H9 (cell line): Measurements from ENCODE around the gene LGALS14. TPM values are rescaled to one million over a fixed set of nuclear protein-coding genes. Genes with fewer than 3 reads are reported as not detected.
A peak's percentile ranks its signal among the peaks of the same experiment; 100 is the strongest.

ENCODE experiments used
- DNase-seq: peaks from one replicate; pipeline ENCODE4 v3.0.0-alpha.2; 2017
- H2AFZ ChIP-seq: one replicate; pipeline ENCODE4 v1.6.1; 2013; ENCODE audit warnings: mild to moderate bottlenecking, low read length, control low read depth, moderate library complexity
- H2AK5ac ChIP-seq: 2 replicates; pipeline ENCODE4 v1.6.1; 2013; ENCODE audit warnings: low read length, control low read depth, mixed read lengths; ENCODE audit not compliant: insufficient read length
- H2BK120ac ChIP-seq: one replicate; pipeline ENCODE4 v1.6.1; 2013; ENCODE audit warnings: low read depth, mild to moderate bottlenecking, low read length, control low read depth, inconsistent platforms; ENCODE audit not compliant: poor library complexity, severe bottlenecking
- H2BK12ac ChIP-seq: 2 replicates; pipeline ENCODE4 v1.6.1; 2013; ENCODE audit warnings: low read length, control low read depth, mixed read lengths, low read depth; ENCODE audit not compliant: insufficient read length
- H2BK15ac ChIP-seq: 2 replicates; pipeline ENCODE4 v1.6.1; 2013; ENCODE audit warnings: low read depth, low read length, control low read depth
- H2BK20ac ChIP-seq: one replicate; pipeline ENCODE4 v1.6.1; 2013; ENCODE audit warnings: low read depth, mild to moderate bottlenecking, low read length, control low read depth, inconsistent platforms; ENCODE audit not compliant: poor library complexity, severe bottlenecking
- H2BK5ac ChIP-seq: 2 replicates; pipeline ENCODE4 v1.6.1; 2013; ENCODE audit warnings: low read length, control low read depth, mixed read lengths; ENCODE audit not compliant: insufficient read length
- H3K14ac ChIP-seq: 2 replicates; pipeline ENCODE4 v1.6.1; 2013; ENCODE audit warnings: low read length, control low read depth; ENCODE audit not compliant: insufficient read depth
- H3K18ac ChIP-seq: 2 replicates; pipeline ENCODE4 v1.6.1; 2013; ENCODE audit warnings: low read depth, mild to moderate bottlenecking, mixed read lengths, low read length, control low read depth; ENCODE audit not compliant: insufficient read length
- H3K23ac ChIP-seq: 2 replicates; pipeline ENCODE4 v1.6.1; 2013; ENCODE audit warnings: low read length, control low read depth, mixed read lengths, low read depth; ENCODE audit not compliant: insufficient read length
- H3K23me2 ChIP-seq: 2 replicates; pipeline ENCODE4 v1.6.1; 2013; ENCODE audit warnings: low read depth, mild to moderate bottlenecking, mixed read lengths, low read length, control low read depth; ENCODE audit not compliant: insufficient read length, poor library complexity, severe bottlenecking
- H3K27ac ChIP-seq: 2 replicates; pipeline ENCODE4 v1.5.1; 2013; ENCODE audit warnings: low read length, control low read depth, mixed read lengths, low read depth; ENCODE audit not compliant: insufficient read length
- H3K27me3 ChIP-seq: 2 replicates; pipeline ENCODE4 v1.6.1; 2013; ENCODE audit warnings: low read length, control low read depth, inconsistent platforms; ENCODE audit not compliant: insufficient read depth
- H3K4ac ChIP-seq: 2 replicates; pipeline ENCODE4 v1.6.1; 2013; ENCODE audit warnings: low read depth, mild to moderate bottlenecking, control low read depth, inconsistent platforms, low read length, moderate library complexity
- H3K4me1 ChIP-seq: 2 replicates; pipeline ENCODE4 v1.6.1; 2013; ENCODE audit warnings: low read length, control low read depth, inconsistent platforms; ENCODE audit not compliant: insufficient read depth
- H3K4me2 ChIP-seq: 2 replicates; pipeline ENCODE4 v1.6.1; 2013; ENCODE audit warnings: low read length, control low read depth, mixed read lengths; ENCODE audit not compliant: insufficient read length, insufficient read depth
- H3K56ac ChIP-seq: 2 replicates; pipeline ENCODE4 v1.6.1; 2013; ENCODE audit warnings: low read depth, mild to moderate bottlenecking, mixed read lengths, low read length, control low read depth; ENCODE audit not compliant: insufficient read length
- H3K79me1 ChIP-seq: 2 replicates; pipeline ENCODE4 v1.6.1; 2013; ENCODE audit warnings: low read depth, mild to moderate bottlenecking, moderate library complexity, low read length, control low read depth, inconsistent platforms; ENCODE audit not compliant: insufficient read depth, poor library complexity, severe bottlenecking
- H3K79me2 ChIP-seq: 2 replicates; pipeline ENCODE4 v1.6.1; 2013; ENCODE audit warnings: low read length, control low read depth, inconsistent platforms; ENCODE audit not compliant: insufficient read depth
- H3K9ac ChIP-seq: 2 replicates; pipeline ENCODE4 v1.6.1; 2013; ENCODE audit warnings: low read length, control low read depth, mixed read lengths; ENCODE audit not compliant: insufficient read length; ENCODE audit errors: extremely low read depth
- H3K9me3 ChIP-seq: one replicate; pipeline ENCODE4 v1.6.1; 2013; ENCODE audit warnings: low read depth, low read length, inconsistent platforms; ENCODE audit not compliant: control insufficient read depth
- H3T11ph ChIP-seq: one replicate; pipeline ENCODE4 v1.6.1; 2013; ENCODE audit warnings: mild to moderate bottlenecking, low read length, control low read depth, inconsistent platforms
- H4K20me1 ChIP-seq: one replicate; pipeline ENCODE4 v1.6.1; 2013; ENCODE audit not compliant: control insufficient read depth, insufficient read length, insufficient read depth
- H4K5ac ChIP-seq: 2 replicates; pipeline ENCODE4 v1.6.1; 2013; ENCODE audit warnings: low read depth, mild to moderate bottlenecking, mixed read lengths, low read length, control low read depth; ENCODE audit not compliant: insufficient read length
- H4K8ac ChIP-seq: replicated peaks from 2 replicates; pipeline ENCODE4 v1.6.1; 2013; ENCODE audit warnings: low read length, control low read depth, mixed read lengths, low read depth; ENCODE audit not compliant: insufficient read length
- H4K91ac ChIP-seq: 2 replicates; pipeline ENCODE4 v1.6.1; 2013; ENCODE audit warnings: low read depth, mild to moderate bottlenecking, moderate library complexity, mixed read lengths, low read length, control low read depth; ENCODE audit not compliant: insufficient read length
- H3K27ac Mint-ChIP-seq, 3 experiments: 2 replicates in 2 of 3; 3 replicates in 1 of 3; pipeline ENCODE4 v1.8.0; 2020 to 2021; ENCODE audit warnings: mixed read lengths in 3 of 3, mild to moderate bottlenecking in 1 of 3, moderate library complexity in 1 of 3
- H3K27me3 Mint-ChIP-seq: 2 replicates; pipeline ENCODE4 v1.8.0; 2021; ENCODE audit warnings: low read depth, mild to moderate bottlenecking, moderate library complexity, mixed read lengths
- H3K36me3 Mint-ChIP-seq, 3 experiments: 2 replicates in 2 of 3; 3 replicates in 1 of 3; pipeline ENCODE4 v1.8.0; 2020 to 2021; ENCODE audit warnings: low read depth in 3 of 3, mixed read lengths in 3 of 3; ENCODE audit not compliant: insufficient read depth in 1 of 3
- H3K4me1 Mint-ChIP-seq, 2 experiments: 2 replicates each; pipeline ENCODE4 v1.8.0; 2020; ENCODE audit warnings: mixed read lengths in 2 of 2
- H3K4me3 Mint-ChIP-seq, 2 experiments: 2 replicates in 1 of 2; 3 replicates in 1 of 2; pipeline ENCODE4 v1.8.0; 2020 to 2021; ENCODE audit warnings: mild to moderate bottlenecking in 2 of 2, mixed read lengths in 2 of 2, moderate library complexity in 1 of 2
- H3K9me3 Mint-ChIP-seq, 2 experiments: 2 replicates in 1 of 2; 3 replicates in 1 of 2; pipeline ENCODE4 v1.8.0; 2020; ENCODE audit warnings: mild to moderate bottlenecking in 2 of 2, mixed read lengths in 2 of 2, moderate library complexity in 1 of 2
- WGBS: extraction: QIAGEN DNeasy Blood & Tissue Kit; methylation state at CpG from one replicate; pipeline ENCODE4 v1.1.7; 2013; ENCODE audit warnings: missing lambda C conversion rate, low lambda C conversion rate, mixed read lengths; ENCODE audit not compliant: insufficient read length; ENCODE audit errors: extremely low coverage; 5-methylcytosine and 5-hydroxymethylcytosine counted together
- total RNA-seq: library from RNA; stranded (reverse); gene quantifications from 2 replicates; pipeline ENCODE4 v1.2.1, GENCODE V29; 2021
- TF ChIP-seq, protein P1 (sequence below): fragments of 200-600 bp; sonication (generic); conservative IDR thresholded peaks from 3 replicates; pipeline ENCODE4 v1.8.0; 2021; ENCODE audit warnings: antibody characterized with exemption, mild to moderate bottlenecking

LGALS14 gene
- total RNA-seq, 1 experiment from 2014 or later = not detected

- no peak within 1 kb of the TSS for H3K14ac ChIP-seq
- no peak within 1 kb of the TSS for H4K91ac ChIP-seq
- H3K9me3 Mint-ChIP-seq = peaks cover 0 to 2% of the 10 kb centered on the region in 2 experiments; a peak in 1 of 5 replicates
- no peak within 1 kb of the TSS for H2AK5ac ChIP-seq
- TF ChIP-seq, protein P1, sequence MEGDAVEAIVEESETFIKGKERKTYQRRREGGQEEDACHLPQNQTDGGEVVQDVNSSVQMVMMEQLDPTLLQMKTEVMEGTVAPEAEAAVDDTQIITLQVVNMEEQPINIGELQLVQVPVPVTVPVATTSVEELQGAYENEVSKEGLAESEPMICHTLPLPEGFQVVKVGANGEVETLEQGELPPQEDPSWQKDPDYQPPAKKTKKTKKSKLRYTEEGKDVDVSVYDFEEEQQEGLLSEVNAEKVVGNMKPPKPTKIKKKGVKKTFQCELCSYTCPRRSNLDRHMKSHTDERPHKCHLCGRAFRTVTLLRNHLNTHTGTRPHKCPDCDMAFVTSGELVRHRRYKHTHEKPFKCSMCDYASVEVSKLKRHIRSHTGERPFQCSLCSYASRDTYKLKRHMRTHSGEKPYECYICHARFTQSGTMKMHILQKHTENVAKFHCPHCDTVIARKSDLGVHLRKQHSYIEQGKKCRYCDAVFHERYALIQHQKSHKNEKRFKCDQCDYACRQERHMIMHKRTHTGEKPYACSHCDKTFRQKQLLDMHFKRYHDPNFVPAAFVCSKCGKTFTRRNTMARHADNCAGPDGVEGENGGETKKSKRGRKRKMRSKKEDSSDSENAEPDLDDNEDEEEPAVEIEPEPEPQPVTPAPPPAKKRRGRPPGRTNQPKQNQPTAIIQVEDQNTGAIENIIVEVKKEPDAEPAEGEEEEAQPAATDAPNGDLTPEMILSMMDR = no peak
- no peaks in the 10 kb centered on the region for H3K27me3 ChIP-seq
- no peaks in the 10 kb centered on the region for H3K23me2 ChIP-seq
- no peak within 1 kb of the TSS for H3K56ac ChIP-seq
- no peak within 1 kb of the TSS for H3K23ac ChIP-seq
- peaks cover 10% of the 10 kb centered on the region for H3K27me3 Mint-ChIP-seq
- no peak within 1 kb of the TSS for H3T11ph ChIP-seq
- peak within 1 kb of the TSS in 1 of 3 experiments; percentile 36; a peak in 1 of 7 replicates for H3K27ac Mint-ChIP-seq
- DNase-seq = no peak
- H3K18ac ChIP-seq = no peak within 1 kb of the TSS
- no peaks in the 10 kb centered on the region for H3K9me3 ChIP-seq
- H3K79me1 ChIP-seq = no peaks in the 10 kb centered on the region
- no peaks in the 10 kb centered on the region; a peak in 1 of 4 replicates for H3K4me1 Mint-ChIP-seq
- no peaks in the 10 kb centered on the region for H3K36me3 Mint-ChIP-seq
- no peak within 1 kb of the TSS for H2AFZ ChIP-seq
- no peaks in the 10 kb centered on the region for H3K79me2 ChIP-seq
- H2BK5ac ChIP-seq = no peak within 1 kb of the TSS
- H2BK120ac ChIP-seq = no peak within 1 kb of the TSS
- no peak within 1 kb of the TSS for H2BK15ac ChIP-seq
- no peak within 1 kb of the TSS for H3K4ac ChIP-seq
- no peak within 1 kb of the TSS for H4K8ac ChIP-seq
- H4K5ac ChIP-seq = no peak within 1 kb of the TSS
- WGBS = no CpG with 5 or more reads among the region's 3 CpGs
- no peak within 1 kb of the TSS for H3K4me3 Mint-ChIP-seq
- H4K20me1 ChIP-seq = no peaks in the 10 kb centered on the region
- no peaks in the 10 kb centered on the region; the same call in 1 of the 2 replicates for H3K4me1 ChIP-seq
- no peak within 1 kb of the TSS for H2BK20ac ChIP-seq
- H3K4me2 ChIP-seq = no peak within 1 kb of the TSS
- H3K9ac ChIP-seq = no peak within 1 kb of the TSS
- no peak within 1 kb of the TSS for H2BK12ac ChIP-seq
- no peak within 1 kb of the TSS for H3K27ac ChIP-seq
These were observed 33.6 kb downstream of the LGALS14 start, which contains the start of gene CLC for GRCh38 chr19:39737891-39738290. Gene CLC (minus strand): TSS chr19:39738029. CDS start chr19:39737952, 77 bp downstream.
